Mucosa of descending colon (tissue), 3 donors: Measurements from ENCODE around the gene KRTAP4-4. TPM values are rescaled to one million over a fixed set of nuclear protein-coding genes. Genes with fewer than 3 reads are reported as not detected.
"Not testable (repeated sequence)": the region's sequence is repeated elsewhere in the genome, so short reads cannot be mapped to it uniquely, and the experiment has no call there.

Experiments used
- ATAC-seq: fragments of 200-7000 bp; cut with Tn5 transposase; one replicate; pipeline ENCODE4 v1.9.1; 2020; ENCODE audit warnings: mild to moderate bottlenecking, moderate library complexity
- DNase-seq, 3 donors: peaks; one replicate each; pipeline ENCODE4 v3.0.0-alpha.2; 2020
- H3K36me3 ChIP-seq: fragments of 200-600 bp; one replicate; pipeline ENCODE4 v1.8.0; 2021; ENCODE audit warnings: low read depth, mild to moderate bottlenecking
- H3K4me1 ChIP-seq: fragments of 200-600 bp; one replicate; pipeline ENCODE4 v1.8.0; 2021; ENCODE audit warnings: low read depth, mild to moderate bottlenecking
- H3K4me3 ChIP-seq: fragments of 200-600 bp; one replicate; pipeline ENCODE4 v1.8.0; 2021; ENCODE audit warnings: mild to moderate bottlenecking
- H3K9me3 ChIP-seq: fragments of 200-600 bp; one replicate; pipeline ENCODE4 v1.8.0; 2021; ENCODE audit warnings: mild to moderate bottlenecking
- intact Hi-C, 2 donors: fragments of 100-400 bp; cut with DNase I in 1 of 2; cut with micrococcal nuclease in 1 of 2; formaldehyde crosslinking; loops; one replicate each; pipeline versions ENCODE4 v1.11.0 to v1.11.1; 2022; cut with DNase I, micrococcal nuclease
- total RNA-seq, 3 donors: library from RNA; stranded (reverse); fragmentation: NEBNext Ultra II Directional in 2 of 3; extraction: Animal tissue kit (Norgen Biotek cat#: 25700) in 2 of 3; gene quantifications; one replicate each; pipeline versions ENCODE4 v1.2.1 to v1.2.4, GENCODE V29; 2021 to 2023
- TF ChIP-seq, protein P1 (sequence below): fragments of 200-600 bp; IDR thresholded peaks from one replicate; pipeline ENCODE4 v1.8.0; 2022; ENCODE audit warnings: antibody characterized with exemption, mild to moderate bottlenecking
- donor health status: DM: no; HTN: no; CAD: no; lungs with moderate emphysema.
- donor health status: DM: no; HTN: no; CAD: no.
- donor health status: DM: no; HTN: yes; CAD: no.

The KRTAP4-4 gene
- total RNA-seq, 3 donors from 2014 or later: not detected

DNA sequence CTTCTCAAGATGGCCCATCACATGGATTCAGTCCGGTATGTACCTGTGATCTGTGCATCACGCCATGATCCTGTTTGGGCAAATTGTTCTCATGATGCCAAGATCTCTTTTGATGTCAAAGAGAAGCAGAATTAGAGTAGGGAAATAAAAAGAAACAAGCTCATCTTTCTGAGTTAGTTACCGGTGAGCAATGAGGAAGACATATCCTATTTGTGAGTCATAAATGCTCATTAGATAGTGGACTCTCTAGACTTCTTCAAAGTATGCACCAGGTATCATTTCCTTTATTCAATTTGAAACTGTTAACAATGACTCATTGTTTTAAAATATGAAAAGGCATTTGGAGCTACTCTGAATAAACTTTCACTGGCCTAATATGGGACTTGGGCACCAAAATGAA, 28.6 kb downstream of the KRTAP4-4 start:
- no peak for ATAC-seq
- TF ChIP-seq, protein P1, sequence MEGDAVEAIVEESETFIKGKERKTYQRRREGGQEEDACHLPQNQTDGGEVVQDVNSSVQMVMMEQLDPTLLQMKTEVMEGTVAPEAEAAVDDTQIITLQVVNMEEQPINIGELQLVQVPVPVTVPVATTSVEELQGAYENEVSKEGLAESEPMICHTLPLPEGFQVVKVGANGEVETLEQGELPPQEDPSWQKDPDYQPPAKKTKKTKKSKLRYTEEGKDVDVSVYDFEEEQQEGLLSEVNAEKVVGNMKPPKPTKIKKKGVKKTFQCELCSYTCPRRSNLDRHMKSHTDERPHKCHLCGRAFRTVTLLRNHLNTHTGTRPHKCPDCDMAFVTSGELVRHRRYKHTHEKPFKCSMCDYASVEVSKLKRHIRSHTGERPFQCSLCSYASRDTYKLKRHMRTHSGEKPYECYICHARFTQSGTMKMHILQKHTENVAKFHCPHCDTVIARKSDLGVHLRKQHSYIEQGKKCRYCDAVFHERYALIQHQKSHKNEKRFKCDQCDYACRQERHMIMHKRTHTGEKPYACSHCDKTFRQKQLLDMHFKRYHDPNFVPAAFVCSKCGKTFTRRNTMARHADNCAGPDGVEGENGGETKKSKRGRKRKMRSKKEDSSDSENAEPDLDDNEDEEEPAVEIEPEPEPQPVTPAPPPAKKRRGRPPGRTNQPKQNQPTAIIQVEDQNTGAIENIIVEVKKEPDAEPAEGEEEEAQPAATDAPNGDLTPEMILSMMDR: no peak

DNA sequence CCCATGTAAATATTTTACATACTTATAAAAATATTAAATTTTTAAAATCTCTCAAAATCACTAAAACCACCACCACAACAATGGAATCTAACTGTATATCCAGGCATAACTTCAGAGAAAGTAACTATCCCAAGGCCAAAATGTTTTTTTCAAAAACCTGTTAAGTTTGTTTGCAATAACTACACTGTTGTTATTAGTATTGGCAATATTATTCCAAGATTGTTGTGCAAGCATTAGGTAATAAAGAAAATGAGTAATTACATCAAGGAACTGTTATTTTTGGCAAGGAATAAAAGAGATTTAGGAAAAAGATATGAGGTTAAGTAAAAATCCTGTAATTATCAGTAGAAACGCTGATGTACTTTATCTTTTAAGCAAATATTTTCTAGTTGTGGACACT, 33.2 kb downstream of the KRTAP4-4 start:
- H3K9me3 ChIP-seq: no peaks in the 10 kb centered on the region
- no peak for ATAC-seq
- DNase-seq: no peak
- intact Hi-C loops: no loop called here
- H3K4me3 ChIP-seq: no peak overlapping the region
- no peaks in the 10 kb centered on the region for H3K4me1 ChIP-seq
- TF ChIP-seq, protein P1: no peak
- no peaks in the 10 kb centered on the region for H3K36me3 ChIP-seq

More for the DNA sequence above, 28.6 kb downstream of the KRTAP4-4 start:
- Histone ChIP-seq H3K9me3 (no peaks in the 10 kb centered on the region), H3K36me3 (no peaks in the 10 kb centered on the region), H3K4me1 (no peaks in the 10 kb centered on the region), H3K4me3 (no peak overlapping the region)
- DNase-seq: no peak
- intact Hi-C loops: no loop called here

DNA sequence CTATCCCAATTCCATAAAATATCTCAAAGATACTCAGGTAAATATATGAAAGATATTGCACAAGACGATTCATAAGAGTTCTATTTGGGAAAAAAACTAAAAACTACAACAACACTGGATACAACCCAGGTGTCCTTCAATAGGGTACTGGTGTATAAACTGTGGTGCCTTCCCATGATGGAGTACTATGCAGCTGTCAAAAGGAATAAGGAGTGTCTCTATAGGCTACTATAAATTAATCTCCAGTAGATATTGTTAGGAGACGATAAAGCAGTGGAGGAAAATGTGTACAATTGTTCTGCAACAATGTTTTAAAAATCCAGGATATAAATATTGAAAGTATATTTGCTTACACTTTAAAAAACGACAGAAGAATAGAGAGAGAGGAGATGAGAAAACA, 34.1 kb downstream of the KRTAP4-4 start:
- no peaks in the 10 kb centered on the region for H3K4me1 ChIP-seq
- H3K4me3 ChIP-seq: no peak overlapping the region
- no peaks in the 10 kb centered on the region for H3K9me3 ChIP-seq
- TF ChIP-seq, protein P1: no peak
- DNase-seq (no peak), ATAC-seq (no peak)
- no peaks in the 10 kb centered on the region for H3K36me3 ChIP-seq
- intact Hi-C loops: no loop called here

DNA sequence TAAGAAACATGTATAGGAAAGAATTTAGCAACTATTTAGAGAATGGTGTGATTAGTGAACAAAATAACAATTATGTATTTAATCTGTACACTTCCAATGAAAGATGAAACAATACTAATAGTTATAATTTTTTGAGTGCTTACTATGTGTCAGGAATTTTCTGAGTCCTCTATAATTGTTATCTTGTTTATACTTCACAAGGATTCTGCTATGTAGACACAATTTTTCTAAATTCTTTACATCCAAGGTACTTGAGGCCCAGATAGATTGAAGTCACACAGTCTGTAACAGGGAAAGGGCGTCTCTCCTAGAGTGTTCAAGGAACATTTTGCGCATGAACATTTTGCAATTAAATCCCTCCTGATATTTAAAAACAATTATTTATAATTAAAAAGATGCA, 35.5 kb downstream of the KRTAP4-4 start:
- H3K4me3 ChIP-seq: no peak overlapping the region
- H3K36me3 ChIP-seq: no peaks in the 10 kb centered on the region
- H3K4me1 ChIP-seq: no peaks in the 10 kb centered on the region
- DNase-seq (no peak), ATAC-seq (no peak)
- no peaks in the 10 kb centered on the region for H3K9me3 ChIP-seq
- TF ChIP-seq, protein P1: no peak
- intact Hi-C loops: no loop called here

DNA sequence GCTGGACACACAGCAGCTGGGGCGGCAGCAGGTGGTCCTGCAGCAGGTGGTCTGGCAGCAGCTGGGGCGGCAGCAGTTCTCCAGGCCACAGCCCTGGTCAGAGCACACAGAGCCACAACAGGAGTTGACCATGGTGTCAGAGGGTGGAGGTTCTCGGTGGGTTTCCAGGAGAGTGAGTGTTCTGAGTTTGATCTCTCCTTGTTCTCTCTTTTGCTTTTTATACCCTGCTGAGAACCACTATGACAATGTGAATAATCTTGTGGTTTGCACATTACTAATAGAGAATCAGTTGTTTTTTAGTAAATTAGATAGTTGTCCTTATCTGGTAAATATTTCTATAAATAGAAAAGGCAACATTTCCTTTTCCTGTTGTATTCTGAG, 36.6 kb downstream of the KRTAP4-4 start, which contains the start of gene KRTAP4-12:
Gene KRTAP4-12, minus strand, starts transcription at position 192 of the 381 bp plus-strand sequence. Its CDS starts 60 bp downstream, at position 132.
- H3K4me3 ChIP-seq, H3K9me3 ChIP-seq, H3K4me1 ChIP-seq, ATAC-seq, H3K36me3 ChIP-seq, intact Hi-C loops, DNase-seq: not testable (repeated sequence)

DNA sequence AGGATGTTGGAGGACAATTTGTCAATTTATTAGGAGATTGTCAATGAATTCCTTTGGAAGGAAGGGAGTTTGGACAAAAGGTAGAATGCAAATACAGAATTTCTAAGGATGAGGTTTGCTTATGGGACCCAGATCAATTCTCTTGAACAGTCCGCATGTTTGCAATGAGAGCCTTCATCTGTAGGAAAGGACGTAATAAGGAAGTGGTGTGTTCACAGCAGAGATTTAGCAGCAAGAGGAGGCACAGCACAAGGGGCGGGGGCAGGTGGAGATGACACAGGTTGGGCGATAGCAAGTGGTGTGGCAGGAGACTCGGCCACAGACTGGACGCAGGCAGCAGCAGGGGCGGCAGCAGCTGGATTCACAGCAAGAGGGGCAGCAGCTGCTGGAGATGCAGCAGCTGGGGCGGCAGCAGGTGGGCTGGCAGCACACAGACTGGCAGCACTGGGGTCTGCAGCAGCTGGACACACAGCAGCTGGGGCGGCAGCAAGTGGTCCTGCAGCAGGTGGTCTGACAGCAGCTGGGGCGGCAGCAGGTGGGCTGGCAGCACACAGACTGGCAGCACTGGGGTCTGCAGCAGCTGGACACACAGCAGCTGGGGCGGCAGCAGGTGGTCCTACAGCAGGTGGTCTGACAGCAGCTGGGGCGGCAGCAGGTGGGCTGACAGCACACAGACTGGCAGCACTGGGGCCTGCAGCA, 37.1 kb downstream of the KRTAP4-4 start:
- DNase-seq, H3K4me1 ChIP-seq, H3K36me3 ChIP-seq, H3K9me3 ChIP-seq, intact Hi-C loops, ATAC-seq, H3K4me3 ChIP-seq: not testable (repeated sequence)

DNA sequence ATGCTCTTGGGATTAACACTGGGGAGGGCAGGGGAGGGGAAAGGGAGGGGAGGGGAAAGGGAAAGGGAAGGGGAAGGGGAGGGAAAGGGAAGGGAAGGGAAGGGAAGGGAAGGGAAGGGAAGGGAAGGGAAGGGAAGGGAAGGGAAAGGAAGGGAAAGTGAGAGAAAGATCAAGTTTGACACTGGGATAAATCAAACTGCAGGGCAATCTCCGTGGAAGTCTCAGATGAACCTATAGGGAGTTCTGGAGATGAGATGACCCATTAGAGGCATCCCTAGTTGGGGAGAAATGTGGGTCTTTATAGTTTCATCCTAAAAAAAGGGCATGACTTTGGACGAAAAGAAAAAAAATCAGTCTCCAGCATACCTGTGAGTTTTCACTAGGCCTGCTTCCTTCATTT, 38.8 kb downstream of the KRTAP4-4 start:
- TF ChIP-seq, protein P1: no peak
- intact Hi-C loops: no loop called here

DNA sequence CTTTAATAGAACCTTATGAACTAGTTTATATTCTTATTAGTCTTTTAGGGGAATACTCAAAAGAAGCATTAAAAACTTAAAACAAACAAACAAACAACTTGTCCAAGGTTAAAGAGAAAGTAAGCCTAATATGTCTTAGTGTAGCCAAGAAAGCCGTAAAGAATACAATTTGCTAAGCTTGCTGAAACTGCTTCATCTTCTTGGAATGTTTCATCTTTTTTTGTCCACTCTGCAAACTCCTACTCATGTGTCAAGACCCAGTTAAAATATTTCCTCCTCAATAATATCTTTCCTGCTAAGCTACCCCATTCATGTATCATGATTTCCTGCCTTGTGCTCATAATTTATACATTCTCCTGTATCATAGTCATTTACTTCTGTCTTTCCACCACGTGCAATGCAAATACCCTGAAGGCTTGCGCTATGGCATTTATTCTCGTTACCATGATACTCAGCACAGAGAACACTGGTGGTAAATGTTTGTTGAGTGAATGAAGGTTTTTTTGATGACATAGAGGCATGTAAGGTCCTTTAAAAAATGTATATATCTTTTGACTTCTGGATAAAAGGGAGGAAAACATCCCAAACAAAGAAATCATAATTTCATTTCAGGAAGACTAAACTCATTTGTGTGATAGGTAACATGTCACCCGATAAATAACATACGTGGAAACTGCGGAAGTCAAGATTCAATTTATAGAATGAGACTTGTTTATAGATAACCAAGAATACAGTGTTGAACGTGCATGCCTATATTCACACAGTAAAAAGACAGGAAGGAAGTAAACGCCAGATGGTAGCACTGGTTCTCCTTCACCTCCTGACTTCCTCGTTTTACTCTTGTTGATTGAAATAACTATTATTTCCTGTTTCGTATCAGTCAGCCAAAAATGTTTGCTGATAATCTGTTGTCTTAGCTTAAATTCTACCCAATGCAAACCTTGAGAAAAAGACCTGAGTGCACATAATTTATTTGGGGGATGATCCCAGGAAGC, 40.6 kb downstream of the KRTAP4-4 start:
- DNase-seq: peak in 1 of 3 donors; percentile 5
- H3K36me3 ChIP-seq, H3K9me3 ChIP-seq, intact Hi-C loops, H3K4me3 ChIP-seq, H3K4me1 ChIP-seq: not testable (repeated sequence)
- peak; percentile 44 for ATAC-seq

More for the DNA sequence above, 38.8 kb downstream of the KRTAP4-4 start:
- Histone ChIP-seq H3K36me3 (no peaks in the 10 kb centered on the region), H3K4me3 (no peak overlapping the region), H3K4me1 (no peaks in the 10 kb centered on the region), H3K9me3 (no peaks in the 10 kb centered on the region)
- ATAC-seq (no peak), DNase-seq (no peak)
